Prostate gland (tissue), 2 donors: Measurements from ENCODE around the gene ANKRD30B. TPM values are rescaled to one million over a fixed set of nuclear protein-coding genes. Genes with fewer than 3 reads are reported as not detected.

Experiments
- DNase-seq: peaks from one replicate; pipeline ENCODE4 v3.0.0-alpha.2; 2019; ENCODE audit warnings: low spot score
- H3K27ac ChIP-seq, 2 donors: fragments of 200-600 bp; sonication (generic); 2 replicates each; pipeline ENCODE4 v1.5.1; 2017 to 2019
- H3K27me3 ChIP-seq: fragments of 200-600 bp; sonication (generic); replicated peaks from 2 replicates; pipeline ENCODE4 v1.5.1; 2019; ENCODE audit not compliant: insufficient read depth
- H3K36me3 ChIP-seq, 2 donors: fragments of 200-600 bp; sonication (generic); 1 replicate in 1 of 2; 2 replicates in 1 of 2; pipeline versions ENCODE4 v1.5.1 to v1.8.1; 2017 to 2019
- H3K4me1 ChIP-seq: fragments of 200-600 bp; sonication (generic); replicated peaks from 2 replicates; pipeline ENCODE4 v1.5.1; 2019
- H3K4me3 ChIP-seq, 2 donors: fragments of 200-600 bp; sonication (generic); 2 replicates each; pipeline ENCODE4 v1.5.1; 2017 to 2019
- H3K9me3 ChIP-seq: fragments of 200-600 bp; sonication (generic); 2 replicates; pipeline ENCODE4 v1.5.1; 2017
- CTCF ChIP-seq, 4 experiments: fragments of 200-600 bp in 2 of 4; fragments of 450-650 bp in 2 of 4; sonication (generic) in 2 of 4; IDR thresholded peaks; 1 replicate in 3 of 4; 2 replicates in 1 of 4; pipeline ENCODE4 v1.5.1; 2016 to 2019; ENCODE audit warnings: antibody characterized with exemption in 4 of 4, mild to moderate bottlenecking in 2 of 4, moderate library complexity in 2 of 4
- POLR2A ChIP-seq: fragments of 450-650 bp; IDR thresholded peaks from one replicate; pipeline ENCODE4 v1.6.1; 2016; ENCODE audit warnings: antibody characterized with exemption, mild to moderate bottlenecking
- POLR2AphosphoS5 ChIP-seq: sonication (generic); formaldehyde crosslinking; IDR thresholded peaks from one replicate; pipeline ENCODE4 v1.6.1; 2017; ENCODE audit warnings: antibody characterized with exemption
- WGBS: methylation state at CpG from one replicate; pipeline ENCODE4 v1.1.5; 2018; 5-methylcytosine and 5-hydroxymethylcytosine counted together
- intact Hi-C: fragments of 100-400 bp; cut with DNase I; formaldehyde crosslinking; loops from one replicate; pipeline ENCODE4 v1.14.2; 2022
- total RNA-seq, 2 donors: library from RNA; depleted of rRNA; stranded (reverse); fragments of >200 nt; gene quantifications; one replicate each; pipeline ENCODE4 v1.1.0, GENCODE V29; 2016

Gene ANKRD30B
- total RNA-seq, 2 donors from 2014 or later = 2.5 TPM; not detected in 1

GRCh38 chr18:14767474-14767873 lies 19.5 kb downstream of the ANKRD30B start:
- no peak for DNase-seq
- Histone ChIP-seq H3K27me3 (no peaks in the 10 kb centered on the region), H3K4me3 (no peak overlapping the region), H3K27ac (no peak overlapping the region), H3K4me1 (no peaks in the 10 kb centered on the region), H3K36me3 (no peaks in the 10 kb centered on the region), H3K9me3 (no peaks in the 10 kb centered on the region)
- no peak for TF ChIP-seq POLR2AphosphoS5
- no peak for TF ChIP-seq POLR2A
- TF ChIP-seq CTCF (IDR thresholded peaks at IDR 0.05) = no peak
- intact Hi-C loops = no loop called here

- Histone ChIP-seq H3K27me3 (no peaks in the 10 kb centered on the region), H3K9me3 (no peaks in the 10 kb centered on the region), H3K4me1 (no peaks in the 10 kb centered on the region), H3K27ac (no peak overlapping the region), H3K4me3 (no peak overlapping the region), H3K36me3 (no peaks in the 10 kb centered on the region)
- TF ChIP-seq CTCF (IDR thresholded peaks at IDR 0.05) (no peak), POLR2AphosphoS5 (no peak), POLR2A (no peak)
- intact Hi-C loops = no loop called here
- no peak for DNase-seq
- 69% methylated on average over 1 of the region's 1 CpG for WGBS
These were observed 20.3 kb downstream of the ANKRD30B start for GRCh38 chr18:14768241-14768640.

- intact Hi-C loops = no loop called here
- Histone ChIP-seq H3K4me3 (no peak overlapping the region), H3K27me3 (no peaks in the 10 kb centered on the region), H3K36me3 (no peaks in the 10 kb centered on the region), H3K27ac (no peak overlapping the region), H3K9me3 (no peaks in the 10 kb centered on the region), H3K4me1 (no peaks in the 10 kb centered on the region)
- WGBS = 84% methylated on average over 2 of the region's 2 CpGs
- DNase-seq = no peak
- TF ChIP-seq CTCF (IDR thresholded peaks at IDR 0.05) (no peak), POLR2AphosphoS5 (no peak), POLR2A (no peak)
These were observed 21.4 kb downstream of the ANKRD30B start for GRCh38 chr18:14769381-14769780.

- H3K27ac ChIP-seq = no peak overlapping the region
- no peaks in the 10 kb centered on the region for H3K9me3 ChIP-seq
- no peaks in the 10 kb centered on the region for H3K4me1 ChIP-seq
- H3K4me3 ChIP-seq = no peak overlapping the region
- no peaks in the 10 kb centered on the region for H3K36me3 ChIP-seq
- intact Hi-C loops = no loop called here
- H3K27me3 ChIP-seq = no peaks in the 10 kb centered on the region
- 90% methylated on average over 2 of the region's 2 CpGs for WGBS
- TF ChIP-seq POLR2AphosphoS5 (no peak), CTCF (IDR thresholded peaks at IDR 0.05) (no peak)
- no peak for DNase-seq
These were observed 28.8 kb downstream of the ANKRD30B start for GRCh38 chr18:14776801-14777200.

- no peak overlapping the region for H3K27ac ChIP-seq
- no peaks in the 10 kb centered on the region for H3K27me3 ChIP-seq
- no peak for DNase-seq
- no peaks in the 10 kb centered on the region for H3K9me3 ChIP-seq
- intact Hi-C loops = no loop called here
- WGBS = 37% methylated on average over 3 of the region's 3 CpGs
- TF ChIP-seq CTCF (IDR thresholded peaks at IDR 0.05) = no peak
- TF ChIP-seq POLR2A = no peak
- no peak overlapping the region for H3K4me3 ChIP-seq
- no peaks in the 10 kb centered on the region for H3K36me3 ChIP-seq
- H3K4me1 ChIP-seq = no peaks in the 10 kb centered on the region
These were observed 33.7 kb downstream of the ANKRD30B start for GRCh38 chr18:14781671-14782070.
